ENCODE results near the gene RBMS1.
"Not testable (repeated sequence)": the region's sequence is repeated elsewhere in the genome, so short reads cannot be mapped to it uniquely, and the experiment has no call there.

RBMS1 gene

DNA sequence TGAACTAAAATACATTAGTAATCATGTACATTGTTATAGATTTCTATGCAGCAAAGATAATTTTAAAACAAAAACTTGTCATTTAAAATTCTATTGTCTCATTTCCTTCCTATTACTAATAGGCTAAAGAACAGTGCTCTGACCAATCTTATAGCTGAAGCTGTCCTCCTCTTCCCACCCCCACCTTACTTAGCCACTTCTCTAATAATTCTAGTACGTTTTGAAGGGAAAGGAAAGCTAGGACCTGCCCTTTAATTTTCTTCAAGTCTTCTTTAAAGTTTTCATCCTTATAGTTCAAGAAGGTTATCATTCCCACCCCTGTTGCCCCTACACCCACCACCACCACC lies 121.6 kb downstream of the RBMS1 start:
- no peak for TF ChIP-seq CTCF (IDR thresholded peaks at IDR 0.05; ENCODE audit: extremely low read depth, missing control alignments)
- DNase-seq (ENCODE audit: low spot score) = no peak

DNA sequence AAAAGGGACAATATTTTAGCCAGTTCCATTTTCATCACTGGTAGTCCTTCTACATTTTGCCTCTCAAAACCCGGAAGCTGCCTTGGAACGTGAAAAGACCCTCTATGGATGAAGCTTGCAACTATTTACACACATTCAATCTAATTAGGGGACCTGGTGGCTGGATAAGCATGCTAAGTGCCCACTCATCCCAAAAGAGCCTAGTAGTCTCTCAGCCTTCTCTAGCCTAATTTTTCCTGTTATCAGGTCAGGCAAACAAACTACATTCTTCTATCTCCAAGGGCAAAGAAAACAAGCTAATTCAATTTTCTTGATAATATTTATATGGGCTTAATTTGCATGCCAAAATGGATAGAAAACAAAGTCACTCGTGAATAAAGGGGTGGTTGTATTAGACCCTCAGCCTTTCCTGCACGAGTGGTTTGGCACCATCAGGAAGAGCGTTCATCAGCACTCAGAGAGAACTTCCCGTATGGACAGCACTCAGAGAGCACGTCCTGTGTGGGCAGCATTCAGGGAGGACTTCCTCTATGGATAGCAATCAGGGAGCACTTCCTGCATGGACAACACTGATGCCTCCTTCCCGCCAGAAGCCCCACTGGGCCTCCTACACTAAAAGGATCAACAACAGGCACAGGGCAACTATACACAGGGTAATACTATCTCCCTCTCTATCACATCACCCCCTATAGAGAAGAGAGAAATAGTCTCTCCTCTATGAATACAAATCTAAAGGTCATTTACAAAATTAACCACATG lies 122.2 kb downstream of the RBMS1 start:
- TF ChIP-seq CTCF (IDR thresholded peaks at IDR 0.05; ENCODE audit: extremely low read depth, missing control alignments) = no peak
- DNase-seq (ENCODE audit: low spot score) = no peak

DNA sequence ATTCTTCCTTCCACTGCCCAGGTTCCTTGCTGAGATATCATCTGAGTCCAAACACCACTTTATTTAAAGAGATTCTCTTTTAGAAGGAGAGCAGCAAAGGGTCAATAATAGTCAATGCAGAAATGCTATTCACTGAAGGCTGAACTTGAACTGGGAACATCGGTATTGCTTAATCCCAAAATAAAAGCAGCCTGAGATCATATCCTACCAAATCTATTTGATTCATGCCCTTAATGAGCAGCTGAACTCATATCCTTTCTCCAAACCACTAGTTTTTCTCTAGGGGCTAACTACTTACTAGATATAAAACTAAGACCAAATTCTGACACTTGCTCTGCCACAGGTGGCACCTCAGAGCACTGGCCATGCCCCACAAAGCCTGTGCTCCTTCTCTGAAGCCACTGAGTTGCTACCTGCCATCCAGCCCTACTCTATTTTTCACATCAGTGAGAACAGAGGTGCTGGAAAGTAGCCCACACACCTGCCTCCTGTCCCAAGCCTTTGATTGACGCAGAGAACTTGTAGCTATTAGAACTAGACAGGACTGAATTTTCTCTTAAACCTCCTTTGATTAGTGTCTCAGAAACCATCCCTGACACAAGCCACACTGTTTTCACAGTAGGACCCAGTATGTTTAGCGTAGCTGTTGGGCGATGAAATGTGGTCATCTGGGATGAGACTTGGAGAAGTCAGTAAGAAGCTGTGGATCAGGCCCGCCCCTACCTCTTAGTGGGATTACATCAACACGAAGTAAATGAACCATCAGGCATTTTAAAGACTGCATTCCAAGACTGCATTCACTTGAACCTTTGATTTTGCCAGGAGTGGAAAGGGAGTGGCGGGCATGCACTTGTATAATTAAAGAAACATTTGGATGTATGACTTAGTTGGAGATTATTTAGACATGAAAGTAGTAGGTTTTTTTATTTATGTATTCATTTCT lies 124.3 kb downstream of the RBMS1 start:
- TF ChIP-seq CTCF (IDR thresholded peaks at IDR 0.05; ENCODE audit: extremely low read depth, missing control alignments) = no peak
- no peak for DNase-seq (ENCODE audit: low spot score)

DNA sequence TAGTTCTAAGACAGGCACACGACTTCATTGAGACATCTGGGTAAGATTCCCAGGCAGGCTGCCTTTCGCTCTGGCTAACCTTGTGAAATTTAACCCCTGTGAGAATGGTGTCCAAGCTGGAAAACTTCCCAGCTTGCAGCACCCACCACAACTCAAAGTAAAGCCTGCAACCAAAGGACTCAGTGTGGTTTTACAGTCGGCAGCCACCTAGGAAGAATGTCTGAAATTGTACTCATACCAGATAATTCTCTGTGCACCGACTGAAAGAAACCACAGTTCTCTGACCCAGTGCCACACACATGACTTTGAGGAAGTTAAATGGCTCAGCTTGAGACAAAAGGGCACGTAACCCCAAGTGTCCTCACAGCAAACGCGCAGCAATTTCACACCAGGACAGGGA lies 125.7 kb downstream of the RBMS1 start:
- no peak for DNase-seq (ENCODE audit: low spot score)
- no peak for TF ChIP-seq CTCF (IDR thresholded peaks at IDR 0.05; ENCODE audit: extremely low read depth, missing control alignments)

DNA sequence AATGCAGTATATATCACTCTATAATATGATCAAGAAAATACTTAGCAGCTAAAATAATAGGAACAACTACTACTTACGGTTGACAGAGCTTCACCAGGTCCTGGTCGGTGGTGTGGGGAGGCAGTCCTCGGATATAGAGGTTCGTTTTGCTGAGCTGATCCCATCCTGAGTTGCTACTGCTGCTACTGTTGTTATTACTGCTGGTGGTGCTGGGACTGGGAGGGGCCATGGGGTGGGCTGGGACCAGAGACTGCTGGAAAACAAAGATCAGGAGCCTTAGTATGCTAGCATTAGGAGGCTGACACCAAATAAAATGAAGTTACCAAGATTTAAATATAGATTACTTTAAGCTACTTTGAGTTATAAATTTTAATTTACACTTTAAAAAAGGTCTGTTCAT lies 126.5 kb downstream of the RBMS1 start:
- not testable (repeated sequence) for DNase-seq (ENCODE audit: low spot score)

DNA sequence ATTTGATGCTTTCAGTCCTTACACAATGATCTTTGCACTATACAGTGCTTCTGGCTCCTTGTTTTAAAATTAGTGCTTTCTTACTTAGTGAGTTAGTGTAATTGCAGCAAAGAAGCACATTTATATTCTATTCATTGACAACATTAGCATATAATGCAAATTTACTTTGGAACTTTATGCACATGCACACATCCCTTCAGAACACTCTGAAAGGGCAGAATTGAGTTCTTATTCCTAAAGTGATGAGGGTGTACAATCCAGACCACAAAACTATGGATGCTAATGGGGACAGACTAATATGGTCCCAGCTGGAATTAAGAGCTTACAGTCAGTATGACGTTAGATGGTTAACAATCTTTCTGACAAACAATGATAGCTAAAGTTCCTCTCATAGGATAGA lies 127.1 kb downstream of the RBMS1 start:
- no peak for DNase-seq (ENCODE audit: low spot score)

DNA sequence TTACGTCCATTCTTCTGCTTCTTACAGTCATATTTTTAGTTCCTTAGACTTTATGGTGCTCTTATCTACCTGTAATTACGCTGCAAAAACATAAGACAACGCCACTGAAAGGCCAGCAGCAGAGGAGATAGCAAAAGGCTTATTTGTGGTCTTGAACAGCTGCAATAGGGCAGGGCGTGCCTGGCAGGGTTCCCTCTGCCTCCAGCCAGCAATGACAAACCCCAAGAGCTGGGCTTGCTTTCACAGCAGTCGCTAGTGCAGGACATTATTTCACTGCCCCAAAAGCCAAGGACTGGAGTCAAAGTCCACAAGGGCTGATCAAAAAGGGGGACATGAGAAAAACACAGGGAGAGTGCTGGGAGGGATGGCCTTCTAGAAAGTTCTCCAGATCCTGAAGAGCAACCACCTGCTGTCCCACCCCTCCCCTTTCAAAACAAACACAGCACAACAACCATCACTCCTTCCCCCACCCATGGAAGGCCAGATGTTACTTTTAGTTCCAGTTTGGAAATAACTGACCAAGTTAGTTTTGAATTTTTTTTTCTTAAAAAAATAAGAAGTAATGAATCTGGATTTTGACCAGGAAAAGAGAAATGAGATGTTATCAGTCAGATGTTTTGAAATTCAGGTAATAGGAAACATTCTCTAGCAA lies 127.8 kb downstream of the RBMS1 start:
- TF ChIP-seq CTCF (IDR thresholded peaks at IDR 0.05; ENCODE audit: extremely low read depth, missing control alignments) = no peak
- no peak for DNase-seq (ENCODE audit: low spot score)

More for the DNA sequence above, 127.1 kb downstream of the RBMS1 start:
- no peak for TF ChIP-seq CTCF (IDR thresholded peaks at IDR 0.05; ENCODE audit: extremely low read depth, missing control alignments)
